SK-N-SH treated with all-trans-retinoic acid at 6 μM for 48 hours (cell line): ENCODE results near the gene PRCP.

Experiments
- ARNTL ChIP-seq: fragments of 450-650 bp; formaldehyde crosslinking; IDR thresholded peaks from 2 replicates; pipeline ENCODE4 v1.5.0; 2020; ENCODE audit warnings: low read depth, mild to moderate bottlenecking, moderate library complexity, borderline replicate concordance
- CSRNP3 ChIP-seq: fragments of 250-450 bp; sonication (Bioruptor Pico); IDR thresholded peaks from 2 replicates; pipeline ENCODE4 v1.5.1; 2021; ENCODE audit warnings: mild to moderate bottlenecking, moderate library complexity
- OSR1 ChIP-seq: fragments of 250-450 bp; sonication (Bioruptor Pico); IDR thresholded peaks from 2 replicates; pipeline ENCODE4 v1.8.0; 2022; ENCODE audit warnings: moderate library complexity, mild to moderate bottlenecking, inconsistent platforms
- POU6F1 ChIP-seq: fragments of 250-450 bp; sonication (Bioruptor Pico); IDR thresholded peaks from 2 replicates; pipeline ENCODE4 v1.8.0; 2021; ENCODE audit warnings: low read depth, mild to moderate bottlenecking, moderate library complexity, borderline replicate concordance
- TOX ChIP-seq: fragments of 250-450 bp; sonication (Bioruptor Pico); IDR thresholded peaks from 2 replicates; pipeline ENCODE4 v1.8.0; 2021; ENCODE audit warnings: mild to moderate bottlenecking, moderate library complexity, borderline replicate concordance

GRCh38 chr11:82787981-82788380, 112.2 kb downstream of the PRCP start:
- TF ChIP-seq TOX (CRISPR knock-in tag) (no peak), OSR1 (no peak), POU6F1 (no peak), CSRNP3 (CRISPR knock-in tag) (no peak), ARNTL (CRISPR knock-in tag) (no peak)
